Sigmoid colon (tissue), 7 donors: Measurements from ENCODE around the gene COIL. TPM values are rescaled to one million over a fixed set of nuclear protein-coding genes. Genes with fewer than 3 reads are reported as not detected.

Experiments used
- DNase-seq: peaks from one replicate; pipeline ENCODE4 v3.0.0-alpha.2; 2019
- H3K27ac ChIP-seq, 4 donors: fragments of 200-600 bp; sonication (generic); one replicate each; pipeline ENCODE4 v1.5.1; 2016 to 2019; ENCODE audit warnings: mild to moderate bottlenecking in 1 of 4
- H3K27me3 ChIP-seq, 3 donors: fragments of 200-600 bp; sonication (generic); one replicate each; pipeline ENCODE4 v1.5.1; 2019; ENCODE audit warnings: mild to moderate bottlenecking in 1 of 3
- H3K36me3 ChIP-seq, 4 donors: fragments of 200-600 bp; sonication (generic); one replicate each; pipeline ENCODE4 v1.5.1; 2016 to 2019
- H3K4me1 ChIP-seq, 4 donors: fragments of 200-600 bp; sonication (generic); one replicate each; pipeline ENCODE4 v1.5.1; 2017 to 2019
- H3K4me3 ChIP-seq, 4 donors: fragments of 200-600 bp; sonication (generic); one replicate each; pipeline ENCODE4 v1.5.1; 2017 to 2019; ENCODE audit warnings: mild to moderate bottlenecking in 2 of 4, moderate library complexity in 1 of 4
- H3K9me3 ChIP-seq, 4 donors: fragments of 200-600 bp in 3 of 4; sonication (generic) in 3 of 4; one replicate each; pipeline versions ENCODE4 v1.5.1 to v1.6.1; 2013 to 2019
- EP300 ChIP-seq, 4 donors: sonication (generic); formaldehyde crosslinking; IDR thresholded peaks; one replicate each; pipeline ENCODE4 v1.6.1; 2017; ENCODE audit warnings: antibody characterized with exemption in 4 of 4
- POLR2A ChIP-seq, 2 donors: fragments of 450-650 bp; IDR thresholded peaks; one replicate each; pipeline ENCODE4 v1.6.1; 2016; ENCODE audit warnings: antibody characterized with exemption in 2 of 2, mild to moderate bottlenecking in 2 of 2, moderate library complexity in 2 of 2
- POLR2AphosphoS5 ChIP-seq, 4 donors: sonication (generic); formaldehyde crosslinking; IDR thresholded peaks; one replicate each; pipeline ENCODE4 v1.6.1; 2017; ENCODE audit warnings: antibody characterized with exemption in 4 of 4
- WGBS, 2 donors: extraction: QIAGEN DNeasy Blood & Tissue Kit; methylation state at CpG; one replicate each; pipeline ENCODE4 v1.1.7; 2013; 5-methylcytosine and 5-hydroxymethylcytosine counted together
- intact Hi-C: fragments of 100-400 bp; cut with DNase I; formaldehyde crosslinking; loops from one replicate; pipeline ENCODE4 v1.15.1; 2023
- polyA plus RNA-seq, 3 donors: library from polyadenylated mRNA; stranded (reverse); fragments of 200-250 nt; gene quantifications; one replicate each; pipeline ENCODE4 v1.2.3, GENCODE V29; 2013
- total RNA-seq, 4 donors: library from RNA; depleted of rRNA; stranded (reverse); fragments of >200 nt; gene quantifications; one replicate each; pipeline ENCODE4 v1.1.0, GENCODE V29; 2016
- TF ChIP-seq, protein P1 (sequence below), 4 experiments: fragments of 450-650 bp in 3 of 4; fragments of 200-600 bp in 1 of 4; IDR thresholded peaks; one replicate each; pipeline ENCODE4 v1.5.1; 2016 to 2019; ENCODE audit warnings: antibody characterized with exemption in 4 of 4, mild to moderate bottlenecking in 3 of 4, moderate library complexity in 2 of 4
- donor health status: healthy with polysubstance abuse.
- donor health status: Bipolar disorder and iron deficiency.
- donor health status: healthy.

COIL gene
- total and polyA plus RNA-seq, 7 donors: 8.3 to 15.1 (median 11.8) TPM

DNA sequence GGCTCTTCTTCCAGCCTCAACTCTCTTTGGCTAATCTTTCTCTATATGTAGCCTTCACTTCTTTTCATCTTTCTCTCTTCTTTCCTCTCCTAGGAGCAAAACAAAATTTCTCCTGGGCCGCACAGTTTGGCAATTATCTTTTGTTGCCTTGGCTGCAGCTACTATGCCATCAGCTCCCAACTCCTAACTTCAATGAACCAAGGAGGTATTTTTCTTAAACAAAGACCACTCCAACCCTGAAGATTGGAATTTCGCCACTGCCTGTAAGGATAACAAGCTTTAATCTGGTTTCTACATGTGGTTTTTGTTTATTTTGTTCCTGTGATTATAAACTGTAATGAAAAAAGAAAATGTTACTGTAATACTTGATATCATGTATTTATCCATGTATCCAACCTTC lies 14.8 kb upstream of the COIL start:
- DNase-seq: no peak
- H3K9me3 ChIP-seq: no peaks in the 10 kb centered on the region
- intact Hi-C loops: loop anchor here (5.0 to 10.0 kb wide), 2 partner anchors 279 to 877 kb away; partner anchors contain the start of genes MRPS23 and MSI2

DNA sequence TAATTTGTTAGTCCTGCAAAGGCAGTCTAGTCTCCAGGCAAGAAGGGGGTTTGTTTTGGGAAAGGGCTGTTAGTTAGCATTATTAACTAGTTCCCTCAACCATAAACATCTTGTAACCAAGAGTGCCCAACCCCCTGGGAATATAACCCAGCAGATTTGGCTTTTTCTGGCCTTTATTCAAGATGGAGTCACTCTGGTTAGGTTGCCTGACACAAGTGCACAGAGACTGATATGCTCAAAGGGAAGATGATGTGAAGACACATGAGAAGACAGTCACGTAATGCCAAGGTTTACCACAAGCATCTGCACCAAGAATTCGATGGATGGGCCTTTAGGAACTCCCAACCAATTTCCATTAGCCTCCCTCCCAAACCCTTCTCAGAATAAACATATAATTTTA lies 13.2 kb upstream of the COIL start:
- no peak for DNase-seq
- H3K27me3 ChIP-seq: no peaks in the 10 kb centered on the region
- no peaks in the 10 kb centered on the region for H3K36me3 ChIP-seq
- no peak overlapping the region for H3K27ac ChIP-seq
- H3K4me3 ChIP-seq: no peak overlapping the region
- H3K9me3 ChIP-seq: no peaks in the 10 kb centered on the region
- 90 to 95% methylated on average over 2 of the region's 2 CpGs for WGBS, 2 donors
- TF ChIP-seq POLR2A (IDR thresholded peaks at IDR 0.05): no peak
- TF ChIP-seq, protein P1, sequence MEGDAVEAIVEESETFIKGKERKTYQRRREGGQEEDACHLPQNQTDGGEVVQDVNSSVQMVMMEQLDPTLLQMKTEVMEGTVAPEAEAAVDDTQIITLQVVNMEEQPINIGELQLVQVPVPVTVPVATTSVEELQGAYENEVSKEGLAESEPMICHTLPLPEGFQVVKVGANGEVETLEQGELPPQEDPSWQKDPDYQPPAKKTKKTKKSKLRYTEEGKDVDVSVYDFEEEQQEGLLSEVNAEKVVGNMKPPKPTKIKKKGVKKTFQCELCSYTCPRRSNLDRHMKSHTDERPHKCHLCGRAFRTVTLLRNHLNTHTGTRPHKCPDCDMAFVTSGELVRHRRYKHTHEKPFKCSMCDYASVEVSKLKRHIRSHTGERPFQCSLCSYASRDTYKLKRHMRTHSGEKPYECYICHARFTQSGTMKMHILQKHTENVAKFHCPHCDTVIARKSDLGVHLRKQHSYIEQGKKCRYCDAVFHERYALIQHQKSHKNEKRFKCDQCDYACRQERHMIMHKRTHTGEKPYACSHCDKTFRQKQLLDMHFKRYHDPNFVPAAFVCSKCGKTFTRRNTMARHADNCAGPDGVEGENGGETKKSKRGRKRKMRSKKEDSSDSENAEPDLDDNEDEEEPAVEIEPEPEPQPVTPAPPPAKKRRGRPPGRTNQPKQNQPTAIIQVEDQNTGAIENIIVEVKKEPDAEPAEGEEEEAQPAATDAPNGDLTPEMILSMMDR (IDR thresholded peaks at IDR 0.05): no peak
- TF ChIP-seq EP300 (IDR thresholded peaks at IDR 0.05): no peak
- no peak for TF ChIP-seq POLR2AphosphoS5 (IDR thresholded peaks at IDR 0.05)
- intact Hi-C loops: loop anchor here (10.0 kb wide), 1 partner anchor 281 kb away; the partner anchor contains the start of gene MSI2
- peaks cover 0 to 17% (median 14%) of the 10 kb centered on the region in 4 donors for H3K4me1 ChIP-seq

More for the DNA sequence above, 14.8 kb upstream of the COIL start:
- peaks cover 0 to 23% (median 19%) of the 10 kb centered on the region in 4 donors for H3K4me1 ChIP-seq
- no peaks in the 10 kb centered on the region for H3K36me3 ChIP-seq
- TF ChIP-seq, protein P1 (IDR thresholded peaks at IDR 0.05): no peak
- TF ChIP-seq POLR2A (IDR thresholded peaks at IDR 0.05) (no peak), EP300 (IDR thresholded peaks at IDR 0.05) (no peak), POLR2AphosphoS5 (IDR thresholded peaks at IDR 0.05) (no peak)
- no peak overlapping the region for H3K27ac ChIP-seq
- no peaks in the 10 kb centered on the region for H3K27me3 ChIP-seq
- H3K4me3 ChIP-seq: no peak overlapping the region
- WGBS, 2 donors: 93 to 94% methylated on average over 2 of the region's 2 CpGs

DNA sequence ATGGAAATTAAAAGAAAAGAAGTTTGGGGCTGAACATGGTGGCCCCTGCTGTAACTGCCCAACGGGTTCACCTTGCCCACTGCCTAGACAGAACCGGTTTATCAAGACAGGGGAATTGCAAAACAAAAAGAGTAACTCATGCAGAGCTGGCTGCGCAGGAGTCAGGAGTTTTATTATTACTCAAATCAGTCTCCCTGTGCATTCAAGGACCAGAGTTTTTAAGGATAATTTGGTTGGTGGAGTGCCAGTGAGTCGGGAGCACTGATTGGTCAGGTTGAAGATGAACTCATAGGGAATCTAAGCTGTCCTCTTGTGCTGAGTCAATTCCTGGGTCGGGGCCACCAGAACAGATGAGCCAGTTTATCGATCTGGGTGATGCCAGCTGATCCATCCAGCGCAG lies 12.7 kb upstream of the COIL start:
- H3K27ac ChIP-seq: no peak overlapping the region
- peaks cover 0 to 12% (median 9%) of the 10 kb centered on the region in 4 donors for H3K4me1 ChIP-seq
- no peaks in the 10 kb centered on the region for H3K36me3 ChIP-seq
- H3K27me3 ChIP-seq: no peaks in the 10 kb centered on the region
- no peak overlapping the region for H3K4me3 ChIP-seq
- whole genome bisulfite sequencing, 2 donors: 49 to 71% methylated on average over 7 of the region's 7 CpGs
- TF ChIP-seq POLR2AphosphoS5 (IDR thresholded peaks at IDR 0.05): no peak
- no peak for TF ChIP-seq POLR2A (IDR thresholded peaks at IDR 0.05)
- TF ChIP-seq, protein P1 (IDR thresholded peaks at IDR 0.05): no peak
- TF ChIP-seq EP300 (IDR thresholded peaks at IDR 0.05): no peak
- intact Hi-C loops: loop anchor here (10.0 kb wide), 1 partner anchor 281 kb away; the partner anchor contains the start of gene MSI2
- H3K9me3 ChIP-seq: no peaks in the 10 kb centered on the region
- DNase-seq: no peak

DNA sequence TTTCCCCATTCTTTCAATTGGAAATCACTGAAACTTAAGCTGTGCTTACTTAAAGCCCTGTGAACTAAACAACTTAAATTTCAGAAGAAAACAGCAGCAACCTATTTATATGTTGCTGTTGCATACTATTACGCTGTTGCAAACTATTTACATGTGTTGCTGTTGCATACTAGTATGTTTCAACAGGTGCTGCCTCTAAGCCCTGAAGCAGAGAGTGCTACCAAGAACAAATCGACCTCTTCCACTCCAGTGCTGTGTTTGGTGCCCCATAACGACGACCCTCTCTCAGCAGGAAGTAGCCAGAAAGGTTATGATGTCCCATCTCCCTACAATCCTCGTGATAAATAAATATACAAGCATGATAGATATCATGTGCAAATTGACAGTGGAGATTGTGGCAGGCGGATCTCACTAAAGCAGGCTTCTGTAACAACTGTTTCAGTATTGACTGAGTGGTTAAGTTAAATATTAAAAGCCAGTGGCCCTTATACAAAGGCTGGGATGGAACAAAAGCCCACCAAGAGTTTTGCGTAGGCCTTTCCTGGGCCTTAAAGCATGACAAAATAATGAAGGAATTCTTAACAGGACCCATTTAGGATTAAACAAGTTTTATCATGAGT lies 11.4 kb upstream of the COIL start:
- no peak for DNase-seq
- intact Hi-C loops: loop anchor here (10.0 kb wide), 1 partner anchor 283 kb away; the partner anchor contains the start of gene MSI2
- WGBS, 2 donors: 18 to 63% methylated on average over 7 of the region's 7 CpGs
- Histone ChIP-seq H3K4me1 (peaks cover 0 to 6% (median 6%) of the 10 kb centered on the region in 4 donors), H3K4me3 (no peak overlapping the region), H3K36me3 (no peaks in the 10 kb centered on the region), H3K9me3 (no peaks in the 10 kb centered on the region), H3K27me3 (no peaks in the 10 kb centered on the region), H3K27ac (no peak overlapping the region)
- TF ChIP-seq, protein P1 (IDR thresholded peaks at IDR 0.05): no peak
- TF ChIP-seq POLR2AphosphoS5 (IDR thresholded peaks at IDR 0.05): no peak
- no peak for TF ChIP-seq EP300 (IDR thresholded peaks at IDR 0.05)
- TF ChIP-seq POLR2A (IDR thresholded peaks at IDR 0.05): no peak
